Right forelimb (tissue), 1 donor: ENCODE results near the gene JMJD8.

Experiments used
- DNase-seq: peaks from one replicate; pipeline ENCODE4 v3.0.0-alpha.2; 2018

JMJD8 gene

DNA sequence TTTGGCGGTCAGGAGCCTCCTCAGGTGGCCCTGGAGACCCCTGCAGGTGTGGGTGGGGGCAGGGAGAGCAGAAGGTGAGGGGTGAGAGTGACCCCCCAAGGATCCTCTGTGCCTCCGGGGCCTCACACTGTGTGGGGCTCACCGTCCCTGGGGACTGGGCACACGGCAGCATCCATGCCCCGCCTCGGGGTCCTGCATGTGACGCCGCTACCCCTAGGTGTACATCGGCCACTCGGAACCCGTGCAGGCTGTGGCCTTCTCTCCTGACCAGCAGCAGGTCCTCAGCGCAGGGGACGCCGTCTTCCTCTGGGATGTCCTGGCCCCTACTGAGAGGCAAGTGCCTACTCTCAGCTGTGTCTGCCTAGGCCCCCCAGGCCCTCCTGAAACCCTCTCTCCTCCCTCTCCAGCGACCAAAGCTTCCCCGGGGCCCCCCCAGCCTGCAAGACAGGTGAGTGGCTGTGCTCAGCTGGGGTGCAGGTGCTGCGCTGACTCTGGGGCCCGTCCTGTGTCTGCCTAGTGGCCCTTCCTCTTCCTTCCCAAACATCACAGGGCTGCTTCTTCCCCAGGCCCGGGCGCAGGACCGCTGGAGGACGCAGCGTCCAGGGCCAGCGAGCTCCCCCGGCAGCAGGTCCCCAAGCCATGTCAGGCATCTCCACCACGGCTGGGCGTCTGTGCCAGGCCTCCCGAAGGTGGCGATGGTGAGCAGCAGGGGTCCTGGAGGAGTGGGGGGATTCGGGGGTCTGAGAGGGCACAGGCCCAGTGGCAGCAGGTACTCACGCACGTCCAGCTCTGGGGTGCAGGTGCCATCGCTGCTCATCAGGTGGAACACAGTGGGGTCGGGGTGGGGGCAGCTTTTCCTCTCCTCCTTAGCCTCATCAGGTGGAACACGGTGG is 25.2 kb downstream of the JMJD8 start:
- DNase-seq, result no peak

GRCh38 chr16:657487-657886 is 26.6 kb downstream of the JMJD8 start:
- no peak for DNase-seq

DNA sequence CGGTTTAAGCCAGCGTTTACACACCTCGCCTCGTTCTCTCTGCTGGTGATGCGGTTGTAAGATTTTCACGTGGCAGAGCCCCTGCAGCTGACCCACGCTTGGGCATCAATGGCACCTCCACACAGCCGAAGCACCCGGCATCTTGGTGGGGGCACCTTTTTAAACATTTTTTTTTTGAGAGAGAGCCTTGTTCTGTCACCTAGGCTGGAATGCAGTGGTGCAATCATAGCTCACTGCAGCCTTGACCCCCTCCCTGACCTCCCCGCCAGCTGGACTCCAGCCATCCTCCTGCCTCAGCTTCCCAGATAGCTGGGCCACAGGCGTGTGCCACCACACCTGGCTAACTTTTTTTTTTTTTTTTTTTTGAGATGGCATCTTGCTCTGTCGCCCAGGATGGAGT is 30.1 kb downstream of the JMJD8 start:
- no peak for DNase-seq

GRCh38 chr16:652454-653305 is 31.5 kb downstream of the JMJD8 start:
- DNase-seq, result no peak

DNA sequence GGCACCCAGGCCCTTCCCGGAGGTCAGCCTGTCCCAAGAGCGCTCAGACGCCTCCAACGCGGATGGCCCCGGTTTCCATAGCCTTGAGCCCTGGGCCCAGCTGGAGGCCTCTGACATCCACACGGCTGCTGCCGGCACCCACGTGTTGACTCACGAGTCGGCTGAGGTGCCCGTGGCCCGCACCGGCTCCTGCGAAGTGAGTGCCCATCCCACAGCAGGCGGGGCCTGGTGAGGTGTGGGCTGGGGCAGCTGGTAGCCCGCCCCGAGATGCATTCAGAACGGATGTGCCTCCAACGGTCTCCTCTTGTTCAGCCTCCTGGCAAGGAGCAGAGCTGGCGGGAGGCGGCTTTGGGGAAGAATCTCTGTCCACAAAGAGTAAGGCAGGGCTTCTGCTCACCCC is 32.3 kb downstream of the JMJD8 start:
- DNase-seq, result no peak

DNA sequence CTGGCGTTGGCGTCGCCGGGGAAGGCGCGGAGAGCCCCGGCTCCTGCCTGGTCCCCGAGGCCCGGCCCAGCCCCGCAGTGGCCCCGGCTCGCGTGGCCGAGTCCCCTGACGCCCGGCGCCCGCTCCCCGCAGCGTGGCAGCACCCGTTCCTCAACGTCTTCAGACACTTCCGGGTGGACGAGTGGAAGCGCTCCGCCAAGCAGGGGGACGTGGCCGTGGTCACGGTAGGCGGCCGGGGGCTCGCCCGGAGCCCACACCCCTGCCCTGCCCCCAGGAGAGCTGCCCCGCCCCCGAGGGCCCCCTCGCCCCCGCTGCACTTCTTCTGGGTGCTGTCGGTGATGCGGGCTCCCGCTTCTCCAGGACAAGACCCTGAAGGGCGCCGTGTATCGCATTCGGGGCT is 34.5 kb downstream of the JMJD8 start:
- no peak for DNase-seq

DNA sequence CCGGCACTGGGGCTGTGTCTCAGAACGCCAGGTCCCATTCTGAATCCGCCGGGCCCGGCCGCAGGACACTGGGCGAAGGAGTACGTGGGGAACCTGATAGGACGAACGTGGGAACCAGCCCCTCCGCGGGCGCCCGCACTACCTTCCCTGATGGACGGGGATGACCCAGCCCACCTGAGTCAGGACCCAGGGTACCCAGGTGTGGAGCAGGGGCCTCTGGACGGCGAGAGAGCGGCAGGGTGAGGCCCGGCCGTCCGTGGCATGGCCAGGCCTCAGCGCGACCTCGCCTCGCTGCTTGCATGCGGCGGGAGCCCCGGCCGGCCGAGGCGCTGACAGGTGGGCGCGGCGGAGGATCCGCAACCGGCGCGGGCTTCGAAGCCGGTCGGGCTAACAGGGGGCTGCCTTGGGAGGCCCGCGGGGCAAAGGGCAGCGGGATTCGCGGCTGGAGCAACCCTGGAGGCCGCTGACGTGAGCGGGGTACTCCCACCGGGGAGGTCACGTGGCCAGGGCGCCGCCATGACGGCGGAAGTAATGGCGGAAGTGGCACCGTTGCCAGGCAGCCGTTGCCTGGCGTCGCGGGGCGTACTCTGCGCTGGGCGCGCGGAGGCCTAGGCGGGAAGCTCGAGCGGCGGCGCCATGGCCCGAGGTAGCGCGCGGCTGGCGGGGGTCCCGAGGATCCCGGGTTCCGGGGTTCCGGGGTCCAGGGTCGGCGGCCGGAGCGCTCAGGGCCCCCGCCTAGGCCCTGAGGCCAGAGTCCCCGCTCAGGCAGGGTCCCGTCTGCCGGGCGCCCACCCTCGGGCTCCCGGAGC is 35.1 kb downstream of the JMJD8 start, which contains the start of gene WDR90:
Gene WDR90, plus strand, starts transcription at position 585 of the 809 bp plus-strand sequence. Its CDS starts 52 bp downstream, at position 637.
- DNase-seq, result peak; percentile 96

DNA sequence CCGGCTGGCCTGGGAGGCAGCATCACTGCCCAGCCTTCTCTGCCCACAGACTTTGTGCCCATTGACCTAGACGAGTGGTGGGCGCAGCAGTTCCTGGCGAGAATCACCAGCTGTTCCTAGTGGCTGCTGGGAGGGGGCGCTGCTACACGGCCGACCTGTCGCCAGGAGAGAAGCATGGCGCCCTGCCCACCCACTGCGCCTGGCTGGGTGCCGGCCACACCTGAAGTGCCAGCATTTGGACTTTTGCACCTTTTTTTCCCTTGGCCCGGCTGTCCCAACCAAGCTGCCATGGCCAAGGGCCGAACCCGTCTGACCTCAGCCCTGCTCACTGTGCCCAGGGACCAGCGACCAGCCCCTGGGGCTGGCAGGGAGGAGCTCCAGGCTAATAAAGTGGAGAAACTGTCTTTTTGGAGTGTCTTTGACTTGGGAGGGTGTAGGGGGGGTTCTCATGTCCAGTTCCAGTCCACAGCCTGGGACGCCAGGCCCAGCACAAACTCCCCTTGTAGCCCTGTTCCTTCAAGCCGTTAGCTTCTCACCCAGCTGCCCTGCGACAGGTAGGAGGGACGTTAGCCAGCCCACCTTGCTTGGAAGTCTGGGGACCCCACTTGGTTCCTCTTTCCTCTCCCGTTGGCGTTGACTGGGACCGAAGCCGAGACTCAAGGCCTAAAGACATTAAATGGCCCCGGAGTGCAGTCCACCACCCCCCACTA is 35.9 kb downstream of the JMJD8 start:
- no peak for DNase-seq

DNA sequence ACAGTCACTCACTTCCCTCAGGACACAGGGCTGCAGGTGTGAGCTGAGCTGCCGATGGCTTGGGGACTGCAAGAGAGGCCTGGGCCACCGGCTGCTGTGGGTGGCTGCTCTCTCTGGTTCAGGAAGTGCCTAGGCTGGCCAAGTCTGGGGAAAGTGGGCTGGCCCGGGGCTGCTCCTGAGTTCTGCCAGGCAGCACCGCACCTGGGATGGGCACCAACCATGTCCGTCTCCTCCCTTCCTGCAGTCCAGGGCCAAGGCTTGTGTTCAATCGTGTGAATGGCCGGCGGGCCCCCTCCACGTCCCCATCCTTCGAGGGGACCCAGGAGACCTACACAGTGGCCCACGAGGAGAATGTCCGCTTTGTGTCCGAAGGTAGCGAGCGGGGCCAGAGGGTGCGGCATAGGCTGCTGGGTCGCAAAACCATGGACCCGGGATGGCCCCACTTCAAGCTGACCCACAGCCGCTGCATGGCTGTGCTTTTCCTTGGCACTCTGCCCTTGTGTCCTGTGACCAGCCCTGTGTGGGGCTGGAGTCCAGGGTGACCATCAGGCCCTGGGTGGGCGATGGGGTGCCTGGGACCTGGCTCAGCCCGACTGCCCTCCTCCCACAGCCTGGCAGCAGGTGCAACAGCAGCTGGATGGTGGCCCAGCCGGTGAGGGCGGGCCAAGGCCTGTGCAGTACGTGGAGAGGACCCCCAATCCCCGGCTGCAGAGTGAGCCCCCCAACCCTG is 36.8 kb downstream of the JMJD8 start:
- DNase-seq, result no peak

DNA sequence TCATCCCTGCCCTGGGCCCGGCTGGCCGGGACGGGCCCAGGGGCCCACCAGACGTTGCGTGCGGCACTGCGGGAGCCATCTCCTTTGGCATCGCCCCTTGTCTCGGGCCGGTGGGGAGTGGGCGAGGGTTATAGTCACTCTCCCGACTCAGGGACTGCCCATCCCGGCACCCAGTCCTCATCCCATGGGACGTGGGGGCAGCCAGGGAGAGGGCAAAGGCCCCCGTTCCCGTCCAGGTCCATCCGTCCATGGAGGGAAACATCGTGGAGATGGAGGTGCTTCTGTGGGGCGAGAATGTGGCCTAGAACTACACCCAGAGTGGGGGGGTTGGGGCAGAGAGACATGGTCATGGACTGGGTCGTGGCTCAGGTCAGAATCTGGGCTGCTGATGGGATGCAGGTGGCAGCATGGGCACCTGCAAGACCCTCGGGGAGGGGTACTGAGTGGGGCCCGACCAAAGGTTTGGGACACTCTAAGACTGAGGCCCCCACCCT is 37.4 kb downstream of the JMJD8 start:
- no peak for DNase-seq

GRCh38 chr16:645852-646678 is 38.1 kb downstream of the JMJD8 start:
- DNase-seq, result no peak

GRCh38 chr16:644556-644955 is 39.6 kb downstream of the JMJD8 start:
- DNase-seq, result no peak

DNA sequence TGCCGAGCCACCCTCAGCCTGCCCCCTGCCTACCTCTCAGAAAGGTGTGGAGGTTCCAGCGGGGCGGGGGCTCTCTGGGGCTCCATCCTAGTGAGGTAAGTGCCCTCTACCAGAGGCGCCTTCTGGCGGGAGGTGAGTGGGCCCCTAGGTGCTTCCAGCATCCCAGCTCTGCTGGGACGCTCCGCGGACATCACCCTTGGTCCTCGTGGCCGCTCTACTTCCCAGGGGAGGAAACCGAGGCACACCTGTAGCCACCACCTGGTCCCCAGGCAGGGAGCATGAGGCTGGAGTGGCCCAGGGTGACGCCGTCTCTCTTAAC is 41.1 kb downstream of the JMJD8 start:
- no peak for DNase-seq

DNA sequence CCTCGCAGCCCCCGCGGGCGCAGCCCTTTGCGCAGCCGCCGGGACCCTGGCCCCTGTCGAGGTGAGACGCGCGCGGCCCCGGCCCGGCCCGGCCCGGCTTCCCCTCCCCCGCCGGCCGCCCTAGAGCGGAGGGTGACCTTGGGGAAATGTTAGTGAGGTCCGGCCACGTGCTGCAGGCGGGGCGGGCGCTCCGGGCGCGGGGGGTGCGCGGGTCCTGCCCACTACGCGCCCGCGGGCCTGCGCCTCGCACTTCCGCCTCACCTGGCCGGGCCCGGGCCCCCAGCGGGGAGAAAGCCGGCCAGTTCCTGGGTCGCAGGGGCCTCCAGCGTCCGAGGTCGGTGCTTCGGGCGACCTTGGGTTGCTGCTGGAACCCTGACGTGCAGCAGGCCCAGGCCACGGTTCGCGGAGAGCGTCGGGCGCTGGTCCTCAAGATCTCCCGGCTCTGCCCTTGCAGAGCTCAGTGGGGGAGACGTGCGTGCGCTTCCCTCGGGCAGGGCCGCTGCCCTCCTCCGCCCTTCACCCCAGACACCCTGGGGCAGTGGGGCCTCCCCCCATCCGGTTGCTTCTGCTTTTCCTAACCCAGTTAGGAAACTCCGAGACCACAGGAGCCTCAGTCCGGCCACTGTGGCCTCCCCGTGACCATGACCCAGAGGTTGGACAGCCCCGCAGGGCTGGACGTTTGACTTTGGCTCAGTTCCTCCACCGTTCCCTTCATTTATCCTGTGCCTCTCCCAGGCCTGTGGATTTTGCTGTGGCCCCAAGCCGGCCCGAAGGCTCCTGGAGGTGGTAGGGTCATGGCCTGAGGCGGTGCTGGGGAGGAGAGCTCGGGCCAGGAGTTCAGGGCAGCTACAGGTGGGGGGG is 41.7 kb downstream of the JMJD8 start:
- no peak for DNase-seq

DNA sequence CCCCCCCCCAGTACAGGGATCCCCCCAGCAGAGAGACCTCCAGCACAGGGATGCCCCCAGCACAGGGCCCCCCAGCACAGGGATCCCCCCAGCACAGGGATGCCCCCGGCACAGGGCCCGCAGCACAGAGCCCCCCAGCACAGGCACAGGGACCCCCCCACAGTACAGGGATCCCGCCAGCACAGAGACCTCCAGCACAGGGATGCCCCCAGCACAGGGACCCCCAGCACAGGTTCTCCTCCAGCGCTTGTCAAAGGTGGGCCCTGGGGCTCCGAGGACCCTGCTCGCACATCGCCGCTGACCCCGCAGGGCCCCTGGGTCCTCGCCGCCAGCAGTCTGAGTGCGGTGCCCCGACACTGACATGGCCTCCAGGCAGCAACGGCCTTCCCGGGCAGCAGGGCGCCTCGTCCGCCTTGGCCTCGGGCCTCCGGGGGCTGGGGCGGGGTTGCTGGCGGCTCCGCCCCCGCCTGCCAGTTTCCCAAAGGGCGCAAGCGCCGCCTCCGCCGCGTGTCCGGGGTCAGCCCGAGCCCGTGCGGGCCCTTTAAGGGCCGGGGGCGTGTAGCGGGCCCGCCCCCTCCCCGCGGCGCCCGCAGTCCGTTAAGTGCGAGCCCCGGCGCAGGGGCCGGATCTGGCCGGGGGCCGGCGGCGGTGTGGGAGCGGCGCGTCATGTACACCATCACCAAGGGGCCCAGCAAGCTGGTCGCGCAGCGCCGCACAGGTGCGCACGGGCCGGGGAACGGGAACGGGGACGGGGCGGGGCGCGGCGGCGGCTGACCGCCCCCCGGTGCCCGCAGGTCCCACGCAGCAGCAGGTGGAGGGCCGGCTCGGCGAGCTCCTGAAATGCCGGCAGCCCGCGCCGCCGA is 42.6 kb downstream of the JMJD8 start, which contains the start of gene MCRIP2:
Gene MCRIP2, plus strand, starts transcription at position 503 of the 863 bp plus-strand sequence. Its CDS starts 164 bp downstream, at position 667.
- DNase-seq, result peak; percentile 80

- DNase-seq, result no peak
Observed at GRCh38 chr16:640614-641013, 43.5 kb downstream of the JMJD8 start.

DNA sequence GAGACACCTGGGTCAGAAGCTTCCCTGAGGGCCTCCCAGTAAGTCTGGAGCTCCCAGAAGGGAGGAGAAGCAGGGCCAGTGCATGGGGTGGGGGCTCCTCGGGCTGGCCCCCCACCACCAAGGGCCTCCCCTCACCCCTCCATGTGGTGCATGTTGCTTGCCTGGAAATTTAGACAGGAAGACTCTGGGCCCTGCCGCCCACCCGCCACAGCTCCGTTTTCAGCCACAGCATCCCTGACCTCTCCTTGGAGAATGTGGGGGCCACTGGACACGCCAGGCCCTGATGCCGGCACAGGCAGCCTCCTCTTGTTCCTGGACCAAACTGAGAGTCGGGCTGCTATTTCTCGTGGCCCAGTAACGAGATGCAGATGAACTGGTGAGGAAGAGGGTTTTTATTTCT is 45.3 kb downstream of the JMJD8 start:
- DNase-seq, result no peak

- no peak for DNase-seq
Observed at GRCh38 chr16:638034-638543, 46.0 kb downstream of the JMJD8 start.
